ENCODE results near the gene TMPRSS11A. TPM values are rescaled to one million over a fixed set of nuclear protein-coding genes. Genes with fewer than 3 reads are reported as not detected.

TMPRSS11A gene
- total RNA-seq, 2 experiments from 2014 or later, result not detected

- Histone ChIP-seq H3K4me2 (ENCODE audit: low read length) (no peak overlapping the region), H3K4me1 (ENCODE audit: insufficient read depth, low read length, poor library complexity, severe bottlenecking) (no peaks in the 10 kb centered on the region), H3K79me2 (ENCODE audit: insufficient read depth, low read depth, low read length) (no peaks in the 10 kb centered on the region), H2AFZ (ENCODE audit: low read length) (no peak overlapping the region), H3K27ac (ENCODE audit: low read depth, low read length, poor library complexity, severe bottlenecking) (no peak overlapping the region), H3K9me2 (ENCODE audit: insufficient read depth, low read length) (no peaks in the 10 kb centered on the region), H4K20me1 (ENCODE audit: insufficient read depth, low read length) (no peaks in the 10 kb centered on the region), H3K4me3 (ENCODE audit: low read depth, low read length, poor library complexity, severe bottlenecking) (no peak overlapping the region), H3K9me3 (ENCODE audit: low read length) (no peaks in the 10 kb centered on the region), H3K36me3 (ENCODE audit: insufficient read depth, low read length) (no peaks in the 10 kb centered on the region)
- BruUV-seq (replicated peaks), result no TSS peak
- DNase-seq (ENCODE audit: low spot score), result no peak
- intact Hi-C loops (cut with micrococcal nuclease; ENCODE audit: unreplicated experiment), result no loop called here
- POLR2A ChIA-PET, result no interaction called here
- TF ChIP-seq EZH2phosphoT487 (IDR thresholded peaks at IDR 0.05; ENCODE audit: borderline replicate concordance, low read depth, low read length) (no peak), CTCF (conservative IDR thresholded peaks at IDR 0.05; ENCODE audit: low read length) (no peak)
- CTCF ChIA-PET (ENCODE audit: unreplicated experiment), result no interaction called here
Observed at GRCh38 chr4:67880866-67881610, 82.3 kb downstream of the TMPRSS11A start.

GRCh38 chr4:67879486-67879885, 83.8 kb downstream of the TMPRSS11A start:
- Histone ChIP-seq H3K79me2 (ENCODE audit: insufficient read depth, low read depth, low read length) (no peaks in the 10 kb centered on the region), H2AFZ (ENCODE audit: low read length) (no peak overlapping the region), H3K4me3 (ENCODE audit: low read depth, low read length, poor library complexity, severe bottlenecking) (no peak overlapping the region), H3K4me2 (ENCODE audit: low read length) (no peak overlapping the region), H3K27ac (ENCODE audit: low read depth, low read length, poor library complexity, severe bottlenecking) (no peak overlapping the region), H3K4me1 (ENCODE audit: insufficient read depth, low read length, poor library complexity, severe bottlenecking) (no peaks in the 10 kb centered on the region), H3K9me3 (ENCODE audit: low read length) (no peaks in the 10 kb centered on the region), H4K20me1 (ENCODE audit: insufficient read depth, low read length) (no peaks in the 10 kb centered on the region), H3K9me2 (ENCODE audit: insufficient read depth, low read length) (no peaks in the 10 kb centered on the region), H3K36me3 (ENCODE audit: insufficient read depth, low read length) (no peaks in the 10 kb centered on the region)
- ChIA-PET POLR2A (interaction anchor here (0.7 to 0.9 kb wide), 2 partner anchors 11 to 695 kb away, joined by 3 read pairs; no protein-coding TSS in a partner anchor), CTCF (ENCODE audit: unreplicated experiment) (no interaction called here)
- no TSS peak for BruUV-seq (replicated peaks)
- intact Hi-C loops (cut with micrococcal nuclease; ENCODE audit: unreplicated experiment), result no loop called here
- DNase-seq (ENCODE audit: low spot score), result no peak
- no peak for TF ChIP-seq EZH2phosphoT487 (IDR thresholded peaks at IDR 0.05; ENCODE audit: borderline replicate concordance, low read depth, low read length)
- TF ChIP-seq CTCF (conservative IDR thresholded peaks at IDR 0.05; ENCODE audit: low read length), result no peak

GRCh38 chr4:67877086-67877485, 86.2 kb downstream of the TMPRSS11A start:
- H2AFZ ChIP-seq (ENCODE audit: low read length), result no peak overlapping the region
- CTCF ChIA-PET (ENCODE audit: unreplicated experiment), result no interaction called here
- intact Hi-C loops (cut with micrococcal nuclease; ENCODE audit: unreplicated experiment), result no loop called here
- H3K36me3 ChIP-seq (ENCODE audit: insufficient read depth, low read length), result no peaks in the 10 kb centered on the region
- H3K4me1 ChIP-seq (ENCODE audit: insufficient read depth, low read length, poor library complexity, severe bottlenecking), result no peaks in the 10 kb centered on the region
- no peak for DNase-seq (ENCODE audit: low spot score)
- H4K20me1 ChIP-seq (ENCODE audit: insufficient read depth, low read length), result no peaks in the 10 kb centered on the region
- BruUV-seq (replicated peaks), result no TSS peak
- POLR2A ChIA-PET, result no interaction called here
- H3K79me2 ChIP-seq (ENCODE audit: insufficient read depth, low read depth, low read length), result no peaks in the 10 kb centered on the region
- no peaks in the 10 kb centered on the region for H3K9me3 ChIP-seq (ENCODE audit: low read length)
- H3K9me2 ChIP-seq (ENCODE audit: insufficient read depth, low read length), result no peaks in the 10 kb centered on the region
- no peak overlapping the region for H3K4me3 ChIP-seq (ENCODE audit: low read depth, low read length, poor library complexity, severe bottlenecking)
- TF ChIP-seq CTCF (conservative IDR thresholded peaks at IDR 0.05; ENCODE audit: low read length) (no peak), EZH2phosphoT487 (IDR thresholded peaks at IDR 0.05; ENCODE audit: borderline replicate concordance, low read depth, low read length) (no peak)
- H3K4me2 ChIP-seq (ENCODE audit: low read length), result no peak overlapping the region
- H3K27ac ChIP-seq (ENCODE audit: low read depth, low read length, poor library complexity, severe bottlenecking), result no peak overlapping the region

All from OCI-LY7 (cell line).